Fibroblast of the aortic adventitia (primary cell): Measurements from ENCODE around the gene WBP1L. TPM values are rescaled to one million over a fixed set of nuclear protein-coding genes. Genes with fewer than 3 reads are reported as not detected.

Experiments used
- DNase-seq: peaks from one replicate; pipeline ENCODE4 v3.0.0-alpha.2; 2010; ENCODE audit warnings: low read depth
- H3K4me3 ChIP-seq: 2 replicates; pipeline ENCODE4 v1.5.1; 2011; ENCODE audit warnings: low read depth, mild to moderate bottlenecking, control low read depth, low read length, moderate library complexity
- total RNA-seq: library from RNA; depleted of rRNA; stranded (reverse); fragments of >200 nt; gene quantifications from 2 replicates; pipeline ENCODE4 v1.2.3, GENCODE V29; 2012; ENCODE audit warnings: low replicate concordance
- TF ChIP-seq, protein P1 (sequence below): IDR thresholded peaks from 2 replicates; pipeline ENCODE4 v1.5.1; 2011; ENCODE audit warnings: mild to moderate bottlenecking, low read length, control low read depth, inconsistent platforms; ENCODE audit not compliant: insufficient read depth

Gene WBP1L
- total RNA-seq, 1 donor = 76.1 TPM

DNA sequence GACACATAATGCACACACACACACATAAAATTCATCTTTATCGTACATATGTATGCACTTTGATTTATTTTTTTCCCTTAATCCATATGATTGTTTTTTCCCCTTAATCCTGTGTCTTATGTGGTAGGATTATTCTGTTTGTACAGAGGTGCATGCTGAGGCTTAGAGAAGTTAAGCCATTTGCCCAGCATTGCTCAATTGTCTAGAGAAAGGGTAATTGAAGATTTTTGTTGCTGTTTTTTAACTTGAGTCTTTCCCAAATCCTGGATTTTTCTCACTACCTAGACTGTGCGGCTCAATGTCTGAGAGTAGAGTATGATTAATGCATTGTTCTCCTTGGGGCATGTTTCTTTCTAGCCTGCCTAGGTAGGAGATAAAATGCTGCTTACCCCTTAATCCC lies 35.0 kb downstream of the WBP1L start:
- DNase-seq = no peak
- no peak overlapping the region for H3K4me3 ChIP-seq
- TF ChIP-seq, protein P1, sequence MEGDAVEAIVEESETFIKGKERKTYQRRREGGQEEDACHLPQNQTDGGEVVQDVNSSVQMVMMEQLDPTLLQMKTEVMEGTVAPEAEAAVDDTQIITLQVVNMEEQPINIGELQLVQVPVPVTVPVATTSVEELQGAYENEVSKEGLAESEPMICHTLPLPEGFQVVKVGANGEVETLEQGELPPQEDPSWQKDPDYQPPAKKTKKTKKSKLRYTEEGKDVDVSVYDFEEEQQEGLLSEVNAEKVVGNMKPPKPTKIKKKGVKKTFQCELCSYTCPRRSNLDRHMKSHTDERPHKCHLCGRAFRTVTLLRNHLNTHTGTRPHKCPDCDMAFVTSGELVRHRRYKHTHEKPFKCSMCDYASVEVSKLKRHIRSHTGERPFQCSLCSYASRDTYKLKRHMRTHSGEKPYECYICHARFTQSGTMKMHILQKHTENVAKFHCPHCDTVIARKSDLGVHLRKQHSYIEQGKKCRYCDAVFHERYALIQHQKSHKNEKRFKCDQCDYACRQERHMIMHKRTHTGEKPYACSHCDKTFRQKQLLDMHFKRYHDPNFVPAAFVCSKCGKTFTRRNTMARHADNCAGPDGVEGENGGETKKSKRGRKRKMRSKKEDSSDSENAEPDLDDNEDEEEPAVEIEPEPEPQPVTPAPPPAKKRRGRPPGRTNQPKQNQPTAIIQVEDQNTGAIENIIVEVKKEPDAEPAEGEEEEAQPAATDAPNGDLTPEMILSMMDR = no peak

DNA sequence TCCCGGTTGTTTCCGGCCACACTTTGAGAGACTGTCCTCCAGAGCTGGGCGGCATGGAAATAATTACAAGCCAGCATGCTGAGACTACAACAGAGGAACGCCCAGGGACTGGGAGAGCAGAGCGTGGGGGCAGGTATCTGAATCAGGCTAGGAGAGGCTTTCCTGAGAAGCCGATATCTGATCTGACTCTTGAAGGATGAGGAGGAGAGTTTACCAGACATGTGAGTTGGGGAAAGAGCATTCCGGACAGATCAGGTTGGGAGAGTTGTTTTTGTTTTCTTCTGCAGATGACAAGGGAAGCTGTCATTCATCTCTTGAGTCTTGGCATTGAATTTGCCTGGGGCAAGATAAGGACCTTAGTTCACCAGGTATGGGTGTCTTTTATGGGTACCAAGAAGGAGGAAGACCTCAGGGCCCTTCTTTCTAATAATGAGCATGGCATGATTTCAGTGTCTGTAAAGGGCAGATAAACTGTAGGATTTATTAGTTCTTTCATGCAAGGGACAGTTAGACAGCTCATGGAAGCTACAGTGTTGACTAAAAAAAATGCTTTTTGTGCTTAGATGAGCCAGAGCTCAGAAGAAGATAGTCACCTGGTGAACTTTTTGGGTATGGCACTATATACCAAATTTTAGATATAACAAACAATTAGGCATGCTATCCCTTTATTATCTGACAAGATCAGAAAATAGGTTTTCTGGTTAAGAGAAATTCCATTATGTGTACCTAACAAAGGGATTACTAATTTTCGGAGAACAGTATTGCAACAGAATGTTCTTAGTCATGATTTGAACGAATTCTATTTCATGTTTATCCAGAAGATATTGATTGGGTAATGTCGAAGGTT lies 36.2 kb downstream of the WBP1L start:
- peak; percentile 78 for DNase-seq
- H3K4me3 ChIP-seq = no peak overlapping the region
- TF ChIP-seq, protein P1 = no peak

DNA sequence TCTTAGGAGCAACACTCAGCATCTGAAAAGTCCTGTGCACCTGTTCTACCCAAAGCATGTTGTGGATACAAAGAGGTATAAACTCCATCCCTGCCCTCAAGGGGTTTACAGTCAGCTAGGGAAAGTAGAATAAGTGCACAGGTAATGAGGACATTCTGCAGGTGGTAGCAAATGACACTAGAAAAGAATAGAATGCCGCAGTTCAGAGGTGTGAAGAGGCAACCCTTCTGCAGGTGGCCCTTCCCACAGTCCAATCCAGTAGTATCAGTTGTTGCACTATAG lies 36.7 kb downstream of the WBP1L start:
- no peak overlapping the region for H3K4me3 ChIP-seq
- no peak for DNase-seq
- TF ChIP-seq, protein P1 = no peak

DNA sequence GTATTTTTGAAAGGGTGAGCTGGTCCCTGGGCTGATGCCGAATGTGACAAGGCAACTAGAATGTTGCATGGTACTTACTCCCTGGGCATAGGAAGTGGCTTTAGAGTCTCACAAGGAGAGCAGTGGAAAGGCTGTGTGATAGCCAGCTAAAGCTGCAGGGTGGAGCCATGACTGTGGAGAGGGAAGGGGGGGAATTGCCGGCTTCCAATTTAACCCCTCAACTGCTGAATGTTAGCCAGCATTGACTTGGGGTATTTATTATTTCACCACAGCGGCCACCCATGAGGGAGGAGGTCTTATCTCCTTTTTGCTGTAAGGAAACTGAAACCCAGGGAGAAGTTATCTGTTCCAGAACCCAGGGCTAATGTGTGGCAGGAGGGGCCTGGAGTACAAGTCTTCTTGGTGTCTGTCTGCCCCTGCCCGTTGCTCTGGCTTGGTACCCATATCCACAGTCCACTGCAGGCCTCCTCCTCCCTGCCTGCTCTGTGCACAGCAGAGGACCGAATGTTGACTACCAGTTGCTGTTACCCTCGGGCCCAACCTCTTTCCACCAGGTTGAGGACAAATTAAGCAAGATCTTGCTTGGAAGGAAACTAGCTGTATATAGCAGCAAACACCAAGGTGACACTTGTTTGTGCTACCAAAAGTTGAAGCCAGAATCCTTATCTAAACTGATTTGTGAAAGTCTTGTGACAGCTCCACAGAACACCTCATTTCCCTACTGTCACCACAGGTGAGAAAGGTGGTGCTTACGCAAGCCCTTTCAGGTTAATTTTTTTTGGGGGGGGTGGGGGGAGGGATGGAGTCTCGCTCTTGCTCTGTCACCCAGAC lies 37.6 kb downstream of the WBP1L start:
- DNase-seq = peak; percentile 55
- TF ChIP-seq, protein P1 = no peak

DNA sequence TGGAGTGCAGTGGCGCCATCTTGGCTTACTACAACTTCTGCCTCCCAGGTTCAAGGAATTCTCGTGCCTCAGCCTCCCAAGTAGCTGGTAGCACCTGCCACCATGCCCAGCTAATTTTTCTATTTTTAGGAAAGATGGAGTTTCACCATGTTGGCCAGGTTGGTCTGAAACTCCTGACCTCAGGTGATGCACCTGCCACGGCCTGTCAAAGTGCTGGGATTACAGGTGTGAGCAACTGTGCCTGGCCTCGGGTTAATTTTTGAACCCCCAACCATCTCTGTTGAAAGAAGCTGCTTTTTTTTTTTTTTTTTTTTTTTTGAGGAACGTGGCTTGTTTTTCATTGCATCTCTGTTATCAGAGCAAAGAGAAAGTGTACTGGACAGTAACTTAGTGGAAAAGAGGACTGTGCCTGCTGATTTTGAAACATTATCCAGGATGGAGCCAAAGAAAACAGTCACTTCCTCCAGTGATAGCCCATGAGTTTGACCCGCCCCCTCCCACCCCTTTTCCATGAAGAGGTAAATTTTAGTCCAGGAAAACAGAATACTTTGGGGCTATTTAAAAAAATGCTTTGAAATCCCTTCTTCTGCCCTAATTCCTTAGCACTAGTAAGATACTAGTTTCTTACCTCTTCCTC lies 38.3 kb downstream of the WBP1L start:
- H3K4me3 ChIP-seq = no peak overlapping the region
- TF ChIP-seq, protein P1 = no peak
- peak; percentile 86 for DNase-seq

More for the DNA sequence above, 37.6 kb downstream of the WBP1L start:
- no peak overlapping the region for H3K4me3 ChIP-seq

DNA sequence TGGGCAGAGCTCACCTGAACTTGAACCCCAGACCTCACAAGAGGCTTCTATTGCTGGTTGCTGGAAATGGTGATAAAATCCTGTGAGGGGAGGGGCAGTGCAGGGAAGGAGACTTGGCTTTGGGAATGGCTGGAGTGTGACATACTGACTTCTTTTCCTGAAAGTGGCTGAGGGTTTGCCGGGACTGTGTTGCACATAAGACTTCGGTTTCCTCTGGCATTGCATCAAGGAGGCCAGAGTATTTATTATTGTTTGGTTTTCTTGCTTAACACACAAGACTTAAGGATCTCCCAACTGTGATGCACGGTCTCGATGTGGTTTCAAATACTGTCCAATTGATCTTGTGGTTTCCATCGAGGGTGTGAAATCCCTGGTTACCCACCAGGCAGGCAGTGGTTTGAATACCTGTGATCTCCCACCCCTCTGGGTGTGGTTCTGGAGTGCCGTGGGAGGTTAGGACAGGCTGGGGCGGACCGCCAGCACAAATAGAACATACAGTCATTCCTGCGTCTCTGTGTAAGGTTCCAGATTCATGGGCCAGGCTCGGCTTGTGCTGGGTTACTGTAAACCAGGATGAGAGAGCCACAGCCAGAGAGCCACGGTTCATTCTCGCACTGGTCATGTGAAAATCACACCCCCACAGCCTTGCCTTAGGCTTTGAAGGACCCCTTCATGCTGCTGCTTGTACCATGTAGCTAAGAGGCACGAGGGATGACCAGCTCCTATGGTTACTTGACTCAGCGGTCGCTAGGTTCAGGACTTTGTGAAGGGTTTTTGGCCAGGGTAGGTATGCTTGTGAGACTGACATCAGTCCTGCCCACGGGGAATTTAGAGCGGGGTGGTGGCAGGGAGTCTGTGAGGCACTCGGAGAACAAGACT lies 39.2 kb downstream of the WBP1L start:
- H3K4me3 ChIP-seq = peak overlapping the region; percentile 45
- TF ChIP-seq, protein P1 = no peak

More for the DNA sequence above, 39.2 kb downstream of the WBP1L start:
- peak; percentile 98 for DNase-seq
